Jurkat, Clone E6-1 (cell line): ENCODE measurements around the gene MRPL47. TPM values are rescaled to one million over a fixed set of nuclear protein-coding genes. Genes with fewer than 3 reads are reported as not detected.
"Not testable (repeated sequence)": the region's sequence is repeated elsewhere in the genome, so short reads cannot be mapped to it uniquely, and the experiment has no call there.

Experiments
- DNase-seq: peaks from one replicate; pipeline ENCODE4 v3.0.0-alpha.2; 2011; ENCODE audit warnings: low read depth, low spot score
- H3K4me3 ChIP-seq: 2 replicates; pipeline ENCODE4 v1.5.1; 2011; ENCODE audit warnings: mild to moderate bottlenecking, low read length, control low read depth, moderate library complexity
- polyA plus RNA-seq: library from polyadenylated mRNA; unstranded; fragments of >200 nt; gene quantifications from one replicate; pipeline ENCODE4 v1.2.1, GENCODE V29; 2012; ENCODE audit warnings: missing spikeins; ENCODE audit not compliant: insufficient read length, insufficient read depth

MRPL47 gene
- polyA plus RNA-seq = 123 TPM

GRCh38 chr3:179604321-179605078, at the start of gene MRPL47, which contains the start of gene NDUFB5:
MRPL47 (minus strand) TSS chr3:179604638; CDS start chr3:179604624, 14 bp downstream.
NDUFB5 (plus strand) TSS chr3:179604794; CDS start chr3:179604816, 22 bp downstream.
- H3K4me3 ChIP-seq = peak within 1 kb of the TSS; percentile 81
- peak; percentile 95 for DNase-seq

DNA sequence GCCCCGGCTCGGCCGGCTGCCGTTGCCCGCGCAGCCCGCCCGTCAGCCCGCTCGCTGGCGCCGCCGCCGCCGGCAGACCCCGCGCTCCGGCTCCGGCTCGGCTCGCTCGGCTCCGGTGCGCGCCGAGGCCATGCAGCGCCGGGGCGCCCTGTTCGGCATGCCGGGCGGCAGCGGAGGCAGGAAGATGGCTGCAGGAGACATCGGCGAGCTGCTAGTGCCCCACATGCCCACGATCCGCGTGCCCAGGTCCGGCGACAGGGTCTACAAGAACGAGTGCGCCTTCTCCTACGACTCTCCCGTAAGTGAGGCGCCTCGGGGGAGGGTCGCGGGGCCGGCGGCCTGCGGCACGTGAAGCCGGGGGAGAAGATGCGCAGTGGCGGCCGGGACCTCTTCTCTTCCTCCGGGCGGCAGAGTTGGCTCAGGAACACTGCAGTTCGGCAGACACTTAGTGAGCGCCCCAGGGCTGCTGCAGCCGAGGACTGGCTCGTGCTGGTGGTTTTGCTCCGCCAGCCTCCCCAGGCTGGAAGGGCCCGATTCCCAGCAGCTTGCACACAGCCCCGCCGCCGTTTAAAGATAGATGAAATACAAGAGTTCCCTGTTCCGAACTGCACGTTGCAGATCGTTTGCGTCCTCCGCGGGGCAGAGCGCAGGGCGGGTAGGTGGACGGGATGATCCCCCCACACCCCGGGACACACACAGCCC, 48.8 kb upstream of the MRPL47 start:
- H3K4me3 ChIP-seq = peak overlapping the region; percentile 79
- peak; percentile 45 for DNase-seq

- DNase-seq = peak; percentile 85
- H3K4me3 ChIP-seq = peak within 1 kb of the TSS; percentile 79
Observed at GRCh38 chr3:179652447-179653095, 48.1 kb upstream of the MRPL47 start, which contains the start of gene USP13. USP13 (plus strand) TSS chr3:179653040; CDS start chr3:179653226, 186 bp downstream.

DNA sequence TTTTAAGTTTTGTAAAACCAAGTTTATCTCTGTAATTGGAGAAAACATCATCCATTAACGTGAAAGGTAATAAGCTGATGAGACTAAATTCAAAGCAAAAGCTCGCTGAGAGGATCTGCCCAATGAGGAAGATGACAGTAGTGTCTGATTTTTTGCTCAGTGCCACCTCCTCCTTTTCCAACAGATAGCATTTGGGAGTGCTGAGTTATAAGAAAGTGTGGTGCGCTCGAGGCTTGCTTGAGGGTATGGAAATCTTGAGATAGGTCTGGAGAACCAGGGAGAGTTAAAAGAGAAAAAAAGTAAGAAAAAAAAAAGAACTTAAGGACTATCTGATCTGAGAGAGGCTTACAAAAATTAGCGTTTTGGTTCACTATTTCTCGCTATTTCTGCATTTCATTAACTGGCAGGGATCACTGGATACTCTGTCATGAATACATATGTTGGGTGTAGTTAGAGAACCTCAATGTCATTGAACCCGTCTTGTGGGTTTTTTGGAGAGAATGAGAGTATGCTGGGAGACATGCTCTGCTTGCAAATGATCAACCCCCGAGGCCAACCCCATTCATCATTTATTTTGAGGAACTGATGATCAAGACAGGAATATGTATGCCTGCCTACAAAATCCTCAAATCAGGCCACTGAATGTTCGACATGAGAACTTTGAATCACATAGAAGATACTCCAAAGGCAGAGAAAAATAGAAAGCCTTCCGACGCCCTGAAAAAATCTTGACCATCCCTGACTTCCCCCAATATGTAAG, 47.4 kb upstream of the MRPL47 start:
- H3K4me3 ChIP-seq = peak overlapping the region; percentile 79
- DNase-seq = no peak

- DNase-seq = no peak
- no peak overlapping the region for H3K4me3 ChIP-seq
Observed at GRCh38 chr3:179646177-179646576, 41.7 kb upstream of the MRPL47 start.

DNA sequence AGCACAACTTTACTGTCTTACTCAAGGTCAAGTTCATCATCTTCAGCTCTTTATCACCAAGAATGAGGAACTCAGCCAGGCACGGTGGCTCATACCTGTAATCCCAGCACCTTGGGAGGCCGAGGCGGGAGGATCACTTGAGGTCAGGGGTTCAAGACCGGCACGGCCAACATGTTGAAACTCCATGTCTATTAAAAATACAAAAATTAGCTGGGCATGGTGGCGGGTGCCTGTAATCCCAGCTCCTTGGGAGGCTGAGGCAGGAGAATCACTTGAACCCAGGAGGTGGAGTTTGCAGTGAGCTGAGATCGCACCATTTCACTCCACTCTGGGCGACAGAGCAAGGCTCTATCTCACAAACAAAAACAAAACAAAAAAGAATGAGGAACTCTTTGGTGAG, 39.4 kb upstream of the MRPL47 start:
- H3K4me3 ChIP-seq, DNase-seq: not testable (repeated sequence)

DNA sequence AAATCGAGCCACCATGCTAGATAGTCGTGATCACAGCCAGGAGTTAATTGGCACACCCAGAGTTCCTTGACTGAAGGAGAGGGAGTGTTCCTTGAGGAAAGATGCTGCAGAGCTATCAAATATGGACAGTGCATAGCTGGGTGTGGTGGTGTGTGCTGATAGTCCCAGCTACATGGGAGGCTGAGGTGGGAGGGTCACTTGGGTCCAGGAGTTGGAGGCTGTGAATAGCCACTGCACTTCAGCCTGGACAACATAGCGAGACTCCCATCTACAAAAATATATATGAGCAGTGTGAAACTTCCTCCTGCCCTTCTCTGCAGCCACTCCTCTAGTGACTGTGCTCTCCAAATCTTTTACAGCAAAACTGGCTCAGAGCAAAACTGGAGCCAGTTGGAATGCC, 38.4 kb upstream of the MRPL47 start:
- DNase-seq = no peak
- no peak overlapping the region for H3K4me3 ChIP-seq

- DNase-seq = no peak
- H3K4me3 ChIP-seq = no peak overlapping the region
Observed at GRCh38 chr3:179640469-179640868, 36.0 kb upstream of the MRPL47 start.

DNA sequence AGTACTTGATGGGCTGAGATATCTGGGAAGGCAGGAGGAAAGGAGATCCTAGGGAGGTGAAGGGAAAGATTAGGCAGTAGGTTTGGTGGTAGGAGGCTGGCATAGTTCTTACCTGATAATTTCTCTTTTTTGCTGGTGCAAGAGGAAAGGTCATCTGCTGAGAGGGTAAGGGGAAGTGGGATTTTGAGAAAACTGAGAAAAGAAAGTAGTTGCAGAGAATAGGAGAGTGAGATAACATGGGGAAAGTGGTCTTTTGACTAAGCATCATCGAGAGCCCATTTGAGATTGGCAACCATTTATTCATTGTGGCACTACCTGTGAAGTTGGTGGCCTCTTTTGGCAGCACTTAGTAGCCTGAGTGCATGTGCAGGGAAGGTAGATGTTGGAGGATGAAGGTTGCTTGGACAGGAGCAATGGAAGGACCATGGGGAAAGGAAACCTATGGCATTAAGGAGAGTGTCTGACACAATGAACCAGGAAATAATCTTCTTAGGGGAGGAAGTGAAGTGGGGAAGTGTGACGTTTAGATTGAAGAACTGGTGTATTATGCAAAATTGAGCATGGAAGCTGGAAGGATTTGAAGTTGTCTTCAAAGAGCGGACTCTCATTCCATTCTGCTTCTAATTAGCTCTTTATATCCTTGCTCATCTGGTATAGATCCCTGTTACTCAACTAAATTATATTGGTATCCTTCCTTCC, 26.5 kb upstream of the MRPL47 start:
- H3K4me3 ChIP-seq = no peak overlapping the region
- no peak for DNase-seq

DNA sequence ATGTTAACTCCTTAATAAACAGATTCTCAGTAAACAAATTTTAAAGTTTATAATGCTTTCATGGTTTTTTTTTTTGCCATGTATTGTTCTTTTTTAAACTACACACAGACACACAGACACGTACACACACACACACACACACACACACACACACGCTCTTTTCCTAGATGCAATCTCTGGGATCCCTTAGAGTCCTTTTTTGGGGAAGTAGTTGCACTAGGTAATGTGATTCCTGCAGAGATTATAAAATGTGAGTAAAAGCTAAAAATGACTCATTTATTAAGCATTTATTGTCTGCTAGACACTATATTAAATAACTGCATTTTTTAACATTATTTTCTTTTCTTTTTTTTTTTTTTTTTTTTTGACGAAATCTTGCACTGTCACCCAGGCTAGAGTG, 20.0 kb upstream of the MRPL47 start:
- no peak for DNase-seq
- no peak overlapping the region for H3K4me3 ChIP-seq

DNA sequence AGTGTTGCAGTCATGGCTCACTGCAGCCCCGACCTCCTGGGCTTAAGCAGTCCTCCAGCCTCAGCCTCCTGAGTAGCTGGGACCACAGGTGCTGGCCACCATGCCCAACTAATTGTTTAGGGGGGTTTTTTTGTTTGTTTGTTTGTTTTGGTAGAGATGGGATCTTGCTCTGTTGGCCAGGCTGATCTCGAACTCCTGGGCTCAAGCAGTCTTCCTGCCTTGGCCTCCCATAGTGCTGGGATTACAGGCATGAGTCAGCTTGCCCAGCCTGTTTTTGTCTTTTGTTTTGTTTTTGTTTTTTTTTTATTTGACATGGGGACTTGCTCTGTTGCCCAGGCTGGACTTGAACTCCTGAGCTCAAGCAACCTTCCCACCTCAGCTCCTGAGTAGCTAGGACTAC, 17.6 kb upstream of the MRPL47 start:
- DNase-seq = no peak
- no peak overlapping the region for H3K4me3 ChIP-seq

GRCh38 chr3:179615458-179616173, 11.2 kb upstream of the MRPL47 start:
- DNase-seq = no peak

DNA sequence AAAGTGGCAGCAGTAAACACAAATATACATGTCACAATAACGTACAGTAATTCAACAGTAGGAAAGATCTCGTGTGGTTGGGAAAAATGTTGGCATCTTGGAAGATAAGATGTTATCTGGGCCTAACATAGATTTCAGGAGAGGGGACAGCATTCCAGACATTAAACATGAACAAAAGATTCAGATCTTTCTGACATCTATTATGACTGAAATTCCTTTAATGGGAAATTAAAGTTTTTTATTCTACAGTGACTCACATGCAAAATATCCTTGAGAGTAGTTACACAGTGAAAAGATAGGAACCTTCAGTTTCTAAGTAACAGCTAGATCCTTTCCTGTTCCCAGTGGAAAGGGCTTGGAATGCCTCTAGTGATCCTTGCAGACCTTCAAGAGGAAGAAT, 9.4 kb upstream of the MRPL47 start:
- no peak for DNase-seq
- H3K4me3 ChIP-seq = no peak overlapping the region

More at GRCh38 chr3:179615458-179616173, 11.2 kb upstream of the MRPL47 start:
- no peak overlapping the region for H3K4me3 ChIP-seq

- no peak for DNase-seq
- H3K4me3 ChIP-seq = no peak overlapping the region
Observed at GRCh38 chr3:179610066-179610465, 5.6 kb upstream of the MRPL47 start.

DNA sequence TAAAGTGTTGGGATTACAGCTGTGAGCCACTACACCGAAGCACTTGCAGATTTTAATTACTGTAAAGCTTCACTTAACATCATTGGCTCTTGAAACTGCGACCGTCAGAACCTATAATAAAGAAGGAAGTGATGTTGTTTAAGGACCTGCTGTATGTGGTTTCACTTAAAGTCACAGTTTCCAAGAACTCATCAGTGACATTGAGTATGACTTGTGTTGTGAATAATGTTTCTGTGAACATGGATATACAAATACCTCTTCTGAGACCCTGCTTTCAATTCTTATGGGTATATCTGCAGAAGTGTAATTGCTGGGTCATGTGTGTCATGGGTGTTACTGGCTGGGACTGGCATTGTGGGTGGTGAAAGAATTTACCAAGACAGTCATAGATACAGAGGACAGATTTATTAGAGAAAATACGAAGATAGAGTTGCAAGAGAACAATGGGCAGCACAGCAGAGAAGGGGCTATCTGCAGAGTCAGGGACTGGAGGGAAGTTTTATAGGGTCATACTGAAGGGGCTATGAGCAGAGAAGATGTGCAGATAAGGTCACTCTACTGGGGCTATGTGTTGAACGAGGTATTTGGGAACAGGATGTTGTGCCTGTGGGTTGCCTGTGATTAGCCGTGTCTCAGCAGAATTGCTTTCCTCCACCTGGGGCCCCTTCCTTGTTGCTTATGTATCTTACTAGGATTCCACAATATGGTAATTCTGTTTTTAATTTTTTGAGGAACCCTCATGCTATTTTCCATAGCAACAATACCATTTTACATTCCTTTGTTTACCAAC, 4.7 kb upstream of the MRPL47 start:
- no peak overlapping the region for H3K4me3 ChIP-seq
- no peak for DNase-seq

DNA sequence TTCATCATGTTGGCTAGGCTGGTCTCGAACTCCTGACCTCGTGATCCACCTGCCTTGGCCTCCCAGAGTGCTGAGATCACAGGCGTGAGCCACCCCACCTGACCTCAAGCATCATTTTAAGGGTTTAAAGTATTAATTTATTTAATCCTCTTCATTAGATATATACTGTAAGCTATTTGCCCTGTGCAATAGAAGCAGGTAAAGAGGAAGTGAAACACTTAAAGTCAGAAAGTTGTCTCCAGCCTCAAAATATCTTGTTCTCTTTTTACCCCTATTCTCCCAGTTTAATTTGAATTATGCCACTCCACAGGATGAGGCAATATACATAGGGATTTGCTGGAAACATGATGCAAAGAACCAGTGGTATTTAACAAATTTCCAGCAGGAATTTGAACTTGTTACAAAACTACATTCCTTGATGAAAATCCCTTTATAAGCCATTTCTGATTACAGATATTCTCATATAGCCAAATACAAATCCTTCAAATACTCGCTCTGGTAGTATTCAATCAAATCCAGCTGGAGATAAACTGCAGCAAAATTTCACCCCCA, 2.2 kb upstream of the MRPL47 start:
- H3K4me3 ChIP-seq = no peak overlapping the region
- no peak for DNase-seq

- DNase-seq = no peak
- H3K4me3 ChIP-seq = peak overlapping the region; percentile 81
Observed at GRCh38 chr3:179603831-179604230, 607 bp downstream of the MRPL47 start.
